ENCODE results near the gene ANKRD28. TPM values are rescaled to one million over a fixed set of nuclear protein-coding genes. Genes with fewer than 3 reads are reported as not detected.
"Not testable (repeated sequence)": the region's sequence is repeated elsewhere in the genome, so short reads cannot be mapped to it uniquely, and the experiment has no call there.

The ANKRD28 gene
- total RNA-seq, 1 donor from 2014 or later: 50.3 TPM

GRCh38 chr3:15755780-15756179, 42.0 kb downstream of the ANKRD28 start:
- Histone ChIP-seq H3K4me3 (no peak overlapping the region), H3K4me1 (no peaks in the 10 kb centered on the region), H3K36me3 (no peaks in the 10 kb centered on the region), H3K27ac (no peak overlapping the region), H3K9me3 (no peaks in the 10 kb centered on the region), H3K27me3 (no peaks in the 10 kb centered on the region)
- no peak for TF ChIP-seq CTCF (IDR thresholded peaks at IDR 0.05)
- ATAC-seq (no peak), DNase-seq (no peak)
- intact Hi-C loops (cut with DNase I): no loop called here

GRCh38 chr3:15755181-15755580, 42.6 kb downstream of the ANKRD28 start:
- intact Hi-C loops (cut with DNase I): no loop called here
- ATAC-seq: no peak
- TF ChIP-seq CTCF (IDR thresholded peaks at IDR 0.05): no peak
- DNase-seq: no peak
- Histone ChIP-seq H3K27ac (no peak overlapping the region), H3K27me3 (no peaks in the 10 kb centered on the region), H3K9me3 (no peaks in the 10 kb centered on the region), H3K4me3 (no peak overlapping the region), H3K36me3 (no peaks in the 10 kb centered on the region), H3K4me1 (no peaks in the 10 kb centered on the region)

- no peak for TF ChIP-seq CTCF (IDR thresholded peaks at IDR 0.05)
- intact Hi-C loops (cut with DNase I): no loop called here
- H3K4me3 ChIP-seq: no peak overlapping the region
- ATAC-seq: no peak
- H3K9me3 ChIP-seq: no peaks in the 10 kb centered on the region
- H3K36me3 ChIP-seq: no peaks in the 10 kb centered on the region
- no peak overlapping the region for H3K27ac ChIP-seq
- no peaks in the 10 kb centered on the region for H3K27me3 ChIP-seq
- H3K4me1 ChIP-seq: no peaks in the 10 kb centered on the region
- DNase-seq: no peak
Measured at GRCh38 chr3:15754047-15754446, 43.7 kb downstream of the ANKRD28 start.

- Histone ChIP-seq H3K4me1 (no peaks in the 10 kb centered on the region), H3K27ac (peak overlapping the region; percentile 25), H3K27me3 (no peaks in the 10 kb centered on the region), H3K9me3 (no peaks in the 10 kb centered on the region), H3K36me3 (no peaks in the 10 kb centered on the region), H3K4me3 (no peak overlapping the region)
- peak; percentile 87 for ATAC-seq
- no peak for DNase-seq
- TF ChIP-seq CTCF (IDR thresholded peaks at IDR 0.05): no peak
- intact Hi-C loops (cut with DNase I): no loop called here
Measured at GRCh38 chr3:15753056-15753710, 44.6 kb downstream of the ANKRD28 start.

- no peak overlapping the region for H3K27ac ChIP-seq
- TF ChIP-seq CTCF (IDR thresholded peaks at IDR 0.05): no peak
- H3K27me3 ChIP-seq: no peaks in the 10 kb centered on the region
- no peak for ATAC-seq
- H3K4me3 ChIP-seq: no peak overlapping the region
- intact Hi-C loops (cut with DNase I): no loop called here
- no peaks in the 10 kb centered on the region for H3K4me1 ChIP-seq
- no peak for DNase-seq
- no peaks in the 10 kb centered on the region for H3K9me3 ChIP-seq
- H3K36me3 ChIP-seq: no peaks in the 10 kb centered on the region
Measured at GRCh38 chr3:15750879-15751278, 46.9 kb downstream of the ANKRD28 start.

GRCh38 chr3:15750143-15750542, 47.6 kb downstream of the ANKRD28 start:
- H3K27me3 ChIP-seq: no peaks in the 10 kb centered on the region
- DNase-seq (no peak), ATAC-seq (no peak)
- no peak for TF ChIP-seq CTCF (IDR thresholded peaks at IDR 0.05)
- intact Hi-C loops (cut with DNase I): no loop called here
- no peaks in the 10 kb centered on the region for H3K4me1 ChIP-seq
- H3K27ac ChIP-seq: no peak overlapping the region
- H3K4me3 ChIP-seq: no peak overlapping the region
- no peaks in the 10 kb centered on the region for H3K9me3 ChIP-seq
- H3K36me3 ChIP-seq: no peaks in the 10 kb centered on the region

- DNase-seq; H3K27ac ChIP-seq; H3K4me1 ChIP-seq; H3K27me3 ChIP-seq; intact Hi-C loops (cut with DNase I); H3K36me3 ChIP-seq; ATAC-seq; H3K9me3 ChIP-seq; H3K4me3 ChIP-seq: not testable (repeated sequence)
Measured at GRCh38 chr3:15745896-15746295, 51.9 kb downstream of the ANKRD28 start.
